Lower leg skin (tissue), 3 donors: ENCODE results near the gene PGAP1.

Experiments used
- POLR2A ChIP-seq, 2 donors: fragments of 450-650 bp; IDR thresholded peaks; one replicate each; pipeline ENCODE4 v1.6.1; 2016 to 2017; ENCODE audit warnings: antibody characterized with exemption in 2 of 2, mild to moderate bottlenecking in 1 of 2, moderate library complexity in 1 of 2
- TF ChIP-seq, protein P1 (sequence below), 3 donors: fragments of 450-650 bp; IDR thresholded peaks; one replicate each; pipeline ENCODE4 v1.5.1; 2016; ENCODE audit warnings: antibody characterized with exemption in 3 of 3, mild to moderate bottlenecking in 3 of 3, moderate library complexity in 2 of 3

- TF ChIP-seq, protein P1, sequence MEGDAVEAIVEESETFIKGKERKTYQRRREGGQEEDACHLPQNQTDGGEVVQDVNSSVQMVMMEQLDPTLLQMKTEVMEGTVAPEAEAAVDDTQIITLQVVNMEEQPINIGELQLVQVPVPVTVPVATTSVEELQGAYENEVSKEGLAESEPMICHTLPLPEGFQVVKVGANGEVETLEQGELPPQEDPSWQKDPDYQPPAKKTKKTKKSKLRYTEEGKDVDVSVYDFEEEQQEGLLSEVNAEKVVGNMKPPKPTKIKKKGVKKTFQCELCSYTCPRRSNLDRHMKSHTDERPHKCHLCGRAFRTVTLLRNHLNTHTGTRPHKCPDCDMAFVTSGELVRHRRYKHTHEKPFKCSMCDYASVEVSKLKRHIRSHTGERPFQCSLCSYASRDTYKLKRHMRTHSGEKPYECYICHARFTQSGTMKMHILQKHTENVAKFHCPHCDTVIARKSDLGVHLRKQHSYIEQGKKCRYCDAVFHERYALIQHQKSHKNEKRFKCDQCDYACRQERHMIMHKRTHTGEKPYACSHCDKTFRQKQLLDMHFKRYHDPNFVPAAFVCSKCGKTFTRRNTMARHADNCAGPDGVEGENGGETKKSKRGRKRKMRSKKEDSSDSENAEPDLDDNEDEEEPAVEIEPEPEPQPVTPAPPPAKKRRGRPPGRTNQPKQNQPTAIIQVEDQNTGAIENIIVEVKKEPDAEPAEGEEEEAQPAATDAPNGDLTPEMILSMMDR (IDR thresholded peaks at IDR 0.05), result no peak
- no peak for TF ChIP-seq POLR2A (IDR thresholded peaks at IDR 0.05)
Measured at GRCh38 chr2:196899976-196900375, 26.5 kb downstream of the PGAP1 start.
